Smooth muscle cell (in vitro differentiated cells): Measurements from ENCODE around the gene ATF6. TPM values are rescaled to one million over a fixed set of nuclear protein-coding genes. Genes with fewer than 3 reads are reported as not detected.

ENCODE experiments used
- DNase-seq: peaks from one replicate; lab custom pipeline; 2025; ENCODE audit not compliant: unreplicated experiment; lab: John Stamatoyannopoulos, UW
- H2AFZ ChIP-seq: fragments of 200-600 bp; sonication (generic); 2 replicates; pipeline ENCODE4 v1.6.0; 2016; ENCODE audit warnings: antibody characterized with exemption, low read depth, mild to moderate bottlenecking
- H3F3A ChIP-seq: fragments of 200-600 bp; sonication (generic); 2 replicates; pipeline ENCODE4 v1.6.0; 2017; ENCODE audit warnings: antibody characterized with exemption, low read depth
- H3K27ac ChIP-seq: fragments of 200-600 bp; sonication (generic); 2 replicates; pipeline ENCODE4 v1.5.1; 2016; ENCODE audit warnings: low read depth, mild to moderate bottlenecking
- H3K27me3 ChIP-seq: fragments of 200-600 bp; sonication (generic); 2 replicates; pipeline ENCODE4 v1.6.1; 2016; ENCODE audit warnings: low read depth, mild to moderate bottlenecking
- H3K36me3 ChIP-seq: fragments of 200-600 bp; sonication (generic); 2 replicates; pipeline ENCODE4 v1.5.1; 2016; ENCODE audit warnings: low read depth
- H3K4me1 ChIP-seq: fragments of 200-600 bp; sonication (generic); 2 replicates; pipeline ENCODE4 v1.5.1; 2016; ENCODE audit warnings: low read depth
- H3K4me2 ChIP-seq: fragments of 200-600 bp; sonication (generic); 2 replicates; pipeline ENCODE4 v1.6.0; 2016; ENCODE audit warnings: mild to moderate bottlenecking
- H3K4me3 ChIP-seq: fragments of 200-600 bp; sonication (generic); 2 replicates; pipeline ENCODE4 v1.5.1; 2016; ENCODE audit warnings: mild to moderate bottlenecking
- H3K79me2 ChIP-seq: fragments of 200-600 bp; sonication (generic); 2 replicates; pipeline ENCODE4 v1.6.0; 2016; ENCODE audit warnings: low read depth, mild to moderate bottlenecking
- H3K9ac ChIP-seq: fragments of 200-600 bp; sonication (generic); 2 replicates; pipeline ENCODE4 v1.6.0; 2016; ENCODE audit warnings: low read depth
- H3K9me3 ChIP-seq: fragments of 200-600 bp; sonication (generic); replicated peaks from 2 replicates; pipeline ENCODE4 v1.5.1; 2016; ENCODE audit warnings: low read depth
- H4K20me1 ChIP-seq: fragments of 200-600 bp; sonication (generic); 2 replicates; pipeline ENCODE4 v1.6.0; 2016; ENCODE audit warnings: low read depth
- WGBS: methylation state at CpG from one replicate; pipeline ENCODE4 v1.1.7; 2016; ENCODE audit warnings: low lambda C conversion rate; 5-methylcytosine and 5-hydroxymethylcytosine counted together
- polyA plus RNA-seq: library from polyadenylated mRNA; unstranded; fragments of >200 nt; fragmentation: Nextera tagmentation; extraction: Ambion mirVana; gene quantifications from 2 replicates; pipeline ENCODE4 v1.2.1, GENCODE V29; 2016
- total RNA-seq: library from RNA; depleted of rRNA; stranded (reverse); fragments of >200 nt; gene quantifications from 2 replicates; pipeline ENCODE4 v1.2.3, GENCODE V29; 2014
- TF ChIP-seq, protein P1 (sequence below): fragments of 200-600 bp; sonication (generic); IDR thresholded peaks from 2 replicates; pipeline ENCODE4 v1.5.1; 2017; ENCODE audit warnings: borderline replicate concordance, mild to moderate bottlenecking, antibody characterized with exemption; ENCODE audit not compliant: insufficient read depth, poor library complexity, severe bottlenecking

The ATF6 gene
- total and polyA plus RNA-seq, 2 experiments from 2014 or later = 7.8 to 22.9 TPM

DNA sequence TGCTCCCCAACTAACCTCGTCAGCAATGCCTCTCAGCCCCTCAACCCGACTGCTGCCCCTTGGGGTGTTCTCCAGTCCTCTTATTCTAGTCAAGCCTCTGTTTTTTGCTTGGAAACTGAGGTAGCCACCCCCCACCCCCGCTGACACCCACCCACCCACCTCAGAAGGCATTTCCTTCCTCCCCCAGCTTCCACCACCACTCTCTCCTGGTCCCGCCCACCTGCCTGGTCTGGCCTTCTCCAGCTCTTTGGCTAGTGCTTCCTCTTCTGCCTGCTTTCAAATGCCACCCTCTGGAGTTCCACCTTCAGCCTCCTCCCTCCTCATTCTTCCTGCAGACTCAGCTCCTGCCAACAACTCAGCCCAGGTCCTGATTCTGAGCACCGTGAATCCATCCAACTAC, 222.3 kb downstream of the ATF6 start:
- H3K4me1 ChIP-seq = no peaks in the 10 kb centered on the region
- H3K27me3 ChIP-seq = no peaks in the 10 kb centered on the region
- no peaks in the 10 kb centered on the region for H3K9me3 ChIP-seq
- no peak overlapping the region for H3K9ac ChIP-seq
- H3F3A ChIP-seq = no peaks in the 10 kb centered on the region
- H3K27ac ChIP-seq = no peak overlapping the region
- WGBS = 77% methylated on average over 5 of the region's 5 CpGs
- H4K20me1 ChIP-seq = no peaks in the 10 kb centered on the region
- no peak overlapping the region for H2AFZ ChIP-seq
- H3K79me2 ChIP-seq = no peaks in the 10 kb centered on the region
- H3K4me2 ChIP-seq = no peak overlapping the region
- H3K36me3 ChIP-seq = no peaks in the 10 kb centered on the region
- no peak for DNase-seq
- TF ChIP-seq, protein P1, sequence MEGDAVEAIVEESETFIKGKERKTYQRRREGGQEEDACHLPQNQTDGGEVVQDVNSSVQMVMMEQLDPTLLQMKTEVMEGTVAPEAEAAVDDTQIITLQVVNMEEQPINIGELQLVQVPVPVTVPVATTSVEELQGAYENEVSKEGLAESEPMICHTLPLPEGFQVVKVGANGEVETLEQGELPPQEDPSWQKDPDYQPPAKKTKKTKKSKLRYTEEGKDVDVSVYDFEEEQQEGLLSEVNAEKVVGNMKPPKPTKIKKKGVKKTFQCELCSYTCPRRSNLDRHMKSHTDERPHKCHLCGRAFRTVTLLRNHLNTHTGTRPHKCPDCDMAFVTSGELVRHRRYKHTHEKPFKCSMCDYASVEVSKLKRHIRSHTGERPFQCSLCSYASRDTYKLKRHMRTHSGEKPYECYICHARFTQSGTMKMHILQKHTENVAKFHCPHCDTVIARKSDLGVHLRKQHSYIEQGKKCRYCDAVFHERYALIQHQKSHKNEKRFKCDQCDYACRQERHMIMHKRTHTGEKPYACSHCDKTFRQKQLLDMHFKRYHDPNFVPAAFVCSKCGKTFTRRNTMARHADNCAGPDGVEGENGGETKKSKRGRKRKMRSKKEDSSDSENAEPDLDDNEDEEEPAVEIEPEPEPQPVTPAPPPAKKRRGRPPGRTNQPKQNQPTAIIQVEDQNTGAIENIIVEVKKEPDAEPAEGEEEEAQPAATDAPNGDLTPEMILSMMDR = no peak
- H3K4me3 ChIP-seq = no peak overlapping the region

DNA sequence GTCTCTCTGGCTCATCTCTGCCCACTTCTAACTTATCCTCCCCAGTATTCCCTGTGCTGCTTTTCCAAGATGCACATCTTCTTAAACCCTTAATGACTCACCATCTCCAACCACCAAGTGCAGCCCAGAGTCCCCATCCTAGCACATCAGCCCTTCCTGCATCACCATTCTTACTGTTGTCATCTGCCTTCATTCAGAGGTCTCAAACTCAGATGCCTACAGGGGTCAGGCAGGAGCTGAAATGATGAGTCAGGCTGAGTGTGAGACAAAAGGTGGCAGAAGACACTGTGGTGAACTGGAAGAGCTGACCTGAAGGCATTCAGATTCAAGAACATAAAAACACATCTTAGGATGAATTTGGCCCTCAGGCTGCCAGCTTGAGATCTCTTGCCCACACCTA, 223.0 kb downstream of the ATF6 start:
- Histone ChIP-seq H3K27ac (no peak overlapping the region), H3K79me2 (no peaks in the 10 kb centered on the region), H3K4me2 (no peak overlapping the region), H3F3A (no peaks in the 10 kb centered on the region), H2AFZ (no peak overlapping the region), H3K4me3 (no peak overlapping the region), H3K9ac (no peak overlapping the region), H4K20me1 (no peaks in the 10 kb centered on the region), H3K4me1 (no peaks in the 10 kb centered on the region), H3K36me3 (no peaks in the 10 kb centered on the region), H3K27me3 (no peaks in the 10 kb centered on the region), H3K9me3 (no peaks in the 10 kb centered on the region)
- DNase-seq = no peak
- TF ChIP-seq, protein P1 = no peak

DNA sequence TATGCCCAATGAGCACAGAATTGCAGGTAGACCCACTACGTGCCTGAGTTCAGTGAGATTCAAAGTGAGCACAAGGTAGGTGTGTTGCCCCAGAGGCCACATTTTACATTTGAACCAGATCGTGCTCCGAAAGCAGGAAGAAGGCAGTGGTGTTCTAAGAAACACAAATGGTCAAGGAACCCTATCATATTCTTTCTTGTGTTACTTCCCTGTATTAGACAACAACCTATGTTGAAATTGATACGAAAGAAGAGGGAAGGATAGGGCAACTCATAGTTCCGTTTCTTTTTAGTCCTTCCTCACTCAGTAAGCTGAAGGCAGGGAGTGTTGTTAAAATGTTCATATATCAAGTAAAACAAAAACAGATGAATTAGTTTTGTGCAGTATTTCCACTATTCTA, 223.7 kb downstream of the ATF6 start:
- Histone ChIP-seq H3K79me2 (no peaks in the 10 kb centered on the region), H3K9me3 (no peaks in the 10 kb centered on the region), H3K4me1 (no peaks in the 10 kb centered on the region), H3K36me3 (no peaks in the 10 kb centered on the region), H3K27ac (no peak overlapping the region), H2AFZ (no peak overlapping the region), H4K20me1 (no peaks in the 10 kb centered on the region), H3K9ac (no peak overlapping the region), H3K4me2 (no peak overlapping the region), H3F3A (no peaks in the 10 kb centered on the region), H3K4me3 (no peak overlapping the region), H3K27me3 (no peaks in the 10 kb centered on the region)
- no peak for DNase-seq
- WGBS = 94% methylated on average over 5 of the region's 5 CpGs
- TF ChIP-seq, protein P1 = no peak

DNA sequence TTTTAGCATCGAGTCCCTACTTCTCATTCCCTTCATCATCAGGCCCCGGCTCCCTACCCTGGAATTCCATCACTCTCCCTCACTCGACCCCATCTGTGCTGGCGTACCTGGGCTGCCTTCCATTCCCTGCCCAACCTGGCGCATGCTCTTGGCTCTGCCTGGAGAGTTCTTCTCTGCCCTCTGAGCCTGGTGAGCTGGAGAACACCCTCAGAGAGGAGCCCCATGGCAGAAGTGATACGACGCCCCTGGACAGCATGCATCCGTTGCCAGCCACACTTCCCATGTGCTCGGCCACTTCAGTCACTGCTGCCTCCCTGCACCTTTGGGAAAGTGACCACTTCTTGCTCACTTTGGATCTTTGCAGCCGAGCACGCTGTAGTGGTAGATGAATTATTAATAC, 227.5 kb downstream of the ATF6 start:
- DNase-seq = no peak
- Histone ChIP-seq H2AFZ (no peak overlapping the region), H3K9ac (no peak overlapping the region), H3K36me3 (no peaks in the 10 kb centered on the region), H3K27ac (peak overlapping the region; percentile 35), H4K20me1 (no peaks in the 10 kb centered on the region), H3K27me3 (no peaks in the 10 kb centered on the region), H3K4me3 (no peak overlapping the region), H3K79me2 (no peaks in the 10 kb centered on the region), H3K9me3 (no peaks in the 10 kb centered on the region), H3F3A (no peaks in the 10 kb centered on the region), H3K4me2 (peak overlapping the region; percentile 45), H3K4me1 (no peaks in the 10 kb centered on the region)
- 92% methylated on average over 11 of the region's 11 CpGs for WGBS
- TF ChIP-seq, protein P1 = no peak
